Astrocyte of the spinal cord (primary cell): Measurements from ENCODE around the gene KHDRBS2.
"Not testable (repeated sequence)": the region's sequence is repeated elsewhere in the genome, so short reads cannot be mapped to it uniquely, and the experiment has no call there.

Experiments used
- DNase-seq: peaks from one replicate; pipeline ENCODE4 v3.0.0; 2011; ENCODE audit warnings: low read depth, low spot score
- H3K4me3 ChIP-seq: 2 replicates; pipeline ENCODE4 v1.5.1; 2011; ENCODE audit warnings: low read depth, mild to moderate bottlenecking, low read length, moderate library complexity
- CTCF ChIP-seq: IDR thresholded peaks from 2 replicates; pipeline ENCODE4 v1.5.1; 2012; ENCODE audit warnings: low read depth, mild to moderate bottlenecking, low read length, inconsistent platforms
- in situ Hi-C: cut with HindIII; loops from 2 replicates; pipeline ENCODE4 v1.10.0; 2017; ENCODE audit warnings: low sequenced_read_pairs

KHDRBS2 gene

GRCh38 chr6:61833176-61833755, 452.8 kb downstream of the KHDRBS2 start:
- H3K4me3 ChIP-seq: no peak overlapping the region
- no peak for DNase-seq
- in situ Hi-C loops: no loop called here
- TF ChIP-seq CTCF: no peak

GRCh38 chr6:61817716-61818115, 468.3 kb downstream of the KHDRBS2 start:
- in situ Hi-C loops: no loop called here
- no peak overlapping the region for H3K4me3 ChIP-seq
- no peak for TF ChIP-seq CTCF
- no peak for DNase-seq

- in situ Hi-C loops: no loop called here
- no peak for DNase-seq
- H3K4me3 ChIP-seq: no peak overlapping the region
- no peak for TF ChIP-seq CTCF
Measured at GRCh38 chr6:61810047-61810446, 476.0 kb downstream of the KHDRBS2 start.

GRCh38 chr6:61809004-61809595, 476.9 kb downstream of the KHDRBS2 start:
- H3K4me3 ChIP-seq: no peak overlapping the region
- DNase-seq: no peak
- in situ Hi-C loops: no loop called here
- TF ChIP-seq CTCF: peak; percentile 28

GRCh38 chr6:61787998-61788397, 498.0 kb downstream of the KHDRBS2 start:
- H3K4me3 ChIP-seq: no peak overlapping the region
- no peak for DNase-seq
- in situ Hi-C loops: no loop called here
- no peak for TF ChIP-seq CTCF

GRCh38 chr6:61769446-61769845, 516.6 kb downstream of the KHDRBS2 start:
- H3K4me3 ChIP-seq, in situ Hi-C loops, DNase-seq: not testable (repeated sequence)

GRCh38 chr6:61755739-61756138, 530.3 kb downstream of the KHDRBS2 start:
- TF ChIP-seq CTCF: no peak
- in situ Hi-C loops: no loop called here
- no peak for DNase-seq
- no peak overlapping the region for H3K4me3 ChIP-seq
